HG03469 (cell line): ENCODE data around the gene HACD3.
"Not testable (repeated sequence)": the region's sequence is repeated elsewhere in the genome, so short reads cannot be mapped to it uniquely, and the experiment has no call there.

Experiments
- ATAC-seq: cut with Tn5 transposase; IDR thresholded peaks from one replicate; pipeline ENCODE4 v1.9.1; 2021; ENCODE audit warnings: mild to moderate bottlenecking, moderate library complexity, moderate number of reproducible peaks; ENCODE audit not compliant: unreplicated experiment

The HACD3 gene

GRCh38 chr15:65547841-65548240 lies 17.6 kb downstream of the HACD3 start:
- ATAC-seq = no peak

GRCh38 chr15:65549288-65549687 lies 19.0 kb downstream of the HACD3 start:
- not testable (repeated sequence) for ATAC-seq

GRCh38 chr15:65550681-65551098 lies 20.4 kb downstream of the HACD3 start:
- no peak for ATAC-seq

GRCh38 chr15:65551183-65551582 lies 20.9 kb downstream of the HACD3 start:
- ATAC-seq = no peak

GRCh38 chr15:65552851-65553250 lies 22.6 kb downstream of the HACD3 start:
- not testable (repeated sequence) for ATAC-seq

- no peak for ATAC-seq
These were observed 23.4 kb downstream of the HACD3 start for GRCh38 chr15:65553691-65554090.

GRCh38 chr15:65556622-65557021 lies 26.4 kb downstream of the HACD3 start:
- ATAC-seq = no peak

- ATAC-seq = no peak
These were observed 28.1 kb downstream of the HACD3 start for GRCh38 chr15:65558336-65558735.

- ATAC-seq = no peak
These were observed 28.9 kb downstream of the HACD3 start for GRCh38 chr15:65558997-65559760.

GRCh38 chr15:65559941-65560340 lies 29.7 kb downstream of the HACD3 start:
- ATAC-seq = no peak

- no peak for ATAC-seq
These were observed 31.7 kb downstream of the HACD3 start for GRCh38 chr15:65561934-65562333.

- no peak for ATAC-seq
These were observed 39.5 kb downstream of the HACD3 start for GRCh38 chr15:65569728-65570127.

GRCh38 chr15:65571971-65572370 lies 41.7 kb downstream of the HACD3 start:
- ATAC-seq = no peak

- ATAC-seq = no peak
These were observed 46.4 kb downstream of the HACD3 start for GRCh38 chr15:65576664-65577063.

- ATAC-seq = no peak
These were observed 47.1 kb downstream of the HACD3 start for GRCh38 chr15:65577129-65577996.

- no peak for ATAC-seq
These were observed 48.9 kb downstream of the HACD3 start for GRCh38 chr15:65578904-65579728.

GRCh38 chr15:65579762-65580161 lies 49.5 kb downstream of the HACD3 start:
- no peak for ATAC-seq

GRCh38 chr15:65580287-65580686 lies 50.0 kb downstream of the HACD3 start:
- no peak for ATAC-seq

- ATAC-seq = no peak
These were observed 53.4 kb downstream of the HACD3 start for GRCh38 chr15:65583701-65584100.

- no peak for ATAC-seq
These were observed 54.0 kb downstream of the HACD3 start for GRCh38 chr15:65584241-65584640.

- no peak for ATAC-seq
These were observed 56.8 kb downstream of the HACD3 start for GRCh38 chr15:65587094-65587493.
